IMR-90 (cell line): Measurements from ENCODE around the gene RBM28.

ENCODE experiments used
- BHLHE40 ChIP-seq: fragments of 150-350 bp; IDR thresholded peaks from 2 replicates; pipeline ENCODE4 v1.6.1; 2016; ENCODE audit warnings: mild to moderate bottlenecking, low read depth, low read length
- CEBPB ChIP-seq: IDR thresholded peaks from 2 replicates; pipeline ENCODE4 v1.6.1; 2012; ENCODE audit warnings: low read depth, low read length, improper control_type of control experiment
- MXI1 ChIP-seq: IDR thresholded peaks from 2 replicates; pipeline ENCODE4 v1.6.1; 2012; ENCODE audit warnings: low read depth, mild to moderate bottlenecking, low read length, moderate library complexity, borderline replicate concordance
- NFE2L2 ChIP-seq: fragments of 150-350 bp; IDR thresholded peaks from 2 replicates; pipeline ENCODE4 v1.6.1; 2016; ENCODE audit warnings: low read depth, mild to moderate bottlenecking, low read length
- POLR2A ChIP-seq: IDR thresholded peaks from 2 replicates; pipeline ENCODE4 v1.6.1; 2012; ENCODE audit warnings: mild to moderate bottlenecking, low read depth, low read length
- RAD21 ChIP-seq: IDR thresholded peaks from 2 replicates; pipeline ENCODE4 v1.6.1; 2012; ENCODE audit warnings: low read length, improper control_type of control experiment
- RFX5 ChIP-seq: IDR thresholded peaks from 2 replicates; pipeline ENCODE4 v1.8.0; 2012; ENCODE audit warnings: low read depth, mild to moderate bottlenecking, low read length, moderate library complexity
- SMC3 ChIP-seq: fragments of 150-350 bp; IDR thresholded peaks from 2 replicates; pipeline ENCODE4 v1.6.1; 2016; ENCODE audit warnings: low read depth, mild to moderate bottlenecking, antibody characterized with exemption, low read length, moderate library complexity
- TF ChIP-seq, protein P1 (sequence below): conservative IDR thresholded peaks from 2 replicates; pipeline ENCODE4 v1.5.1; 2012; ENCODE audit warnings: mild to moderate bottlenecking, low read depth, low read length, improper control_type of control experiment
- TF ChIP-seq, protein P2 (sequence below): fragments of 150-350 bp; IDR thresholded peaks from 2 replicates; pipeline ENCODE4 v1.6.1; 2017; ENCODE audit warnings: mild to moderate bottlenecking, antibody characterized with exemption, low read length, low read depth

- TF ChIP-seq, protein P1, sequence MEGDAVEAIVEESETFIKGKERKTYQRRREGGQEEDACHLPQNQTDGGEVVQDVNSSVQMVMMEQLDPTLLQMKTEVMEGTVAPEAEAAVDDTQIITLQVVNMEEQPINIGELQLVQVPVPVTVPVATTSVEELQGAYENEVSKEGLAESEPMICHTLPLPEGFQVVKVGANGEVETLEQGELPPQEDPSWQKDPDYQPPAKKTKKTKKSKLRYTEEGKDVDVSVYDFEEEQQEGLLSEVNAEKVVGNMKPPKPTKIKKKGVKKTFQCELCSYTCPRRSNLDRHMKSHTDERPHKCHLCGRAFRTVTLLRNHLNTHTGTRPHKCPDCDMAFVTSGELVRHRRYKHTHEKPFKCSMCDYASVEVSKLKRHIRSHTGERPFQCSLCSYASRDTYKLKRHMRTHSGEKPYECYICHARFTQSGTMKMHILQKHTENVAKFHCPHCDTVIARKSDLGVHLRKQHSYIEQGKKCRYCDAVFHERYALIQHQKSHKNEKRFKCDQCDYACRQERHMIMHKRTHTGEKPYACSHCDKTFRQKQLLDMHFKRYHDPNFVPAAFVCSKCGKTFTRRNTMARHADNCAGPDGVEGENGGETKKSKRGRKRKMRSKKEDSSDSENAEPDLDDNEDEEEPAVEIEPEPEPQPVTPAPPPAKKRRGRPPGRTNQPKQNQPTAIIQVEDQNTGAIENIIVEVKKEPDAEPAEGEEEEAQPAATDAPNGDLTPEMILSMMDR, result no peak
- TF ChIP-seq BHLHE40 (no peak), POLR2A (no peak), RFX5 (no peak), SMC3 (no peak), RAD21 (no peak), CEBPB (no peak), NFE2L2 (no peak), MXI1 (no peak)
- TF ChIP-seq, protein P2, sequence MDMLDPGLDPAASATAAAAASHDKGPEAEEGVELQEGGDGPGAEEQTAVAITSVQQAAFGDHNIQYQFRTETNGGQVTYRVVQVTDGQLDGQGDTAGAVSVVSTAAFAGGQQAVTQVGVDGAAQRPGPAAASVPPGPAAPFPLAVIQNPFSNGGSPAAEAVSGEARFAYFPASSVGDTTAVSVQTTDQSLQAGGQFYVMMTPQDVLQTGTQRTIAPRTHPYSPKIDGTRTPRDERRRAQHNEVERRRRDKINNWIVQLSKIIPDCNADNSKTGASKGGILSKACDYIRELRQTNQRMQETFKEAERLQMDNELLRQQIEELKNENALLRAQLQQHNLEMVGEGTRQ, result no peak
Measured at GRCh38 chr7:128302139-128302538, 41.6 kb downstream of the RBM28 start.
